Measurements from ENCODE around the gene SLF2.

Gene SLF2

GRCh38 chr10:100866010-100866409, 46.8 kb upstream of the SLF2 start:
- Histone ChIP-seq H3K27ac (no peak overlapping the region), H3K4me1 (ENCODE audit: control insufficient read depth in 1 of 2, insufficient read depth in 1 of 2, low read depth in 1 of 2, low read length in 1 of 2) (no peaks in the 10 kb centered on the region), H3K4me3 (ENCODE audit: low read depth in 1 of 2, low read length in 1 of 2) (no peak overlapping the region), H3K36me3 (no peaks in the 10 kb centered on the region), H3K27me3 (peaks cover 86% of the 10 kb centered on the region), H3K9me3 (no peaks in the 10 kb centered on the region)
- no peak for TF ChIP-seq CTCF (IDR thresholded peaks at IDR 0.05)

GRCh38 chr10:100866575-100867098, 46.1 kb upstream of the SLF2 start:
- TF ChIP-seq CTCF (IDR thresholded peaks at IDR 0.05): no peak
- no peak overlapping the region for H3K4me3 ChIP-seq (ENCODE audit: low read depth in 1 of 2, low read length in 1 of 2)
- no peak overlapping the region for H3K27ac ChIP-seq
- H3K27me3 ChIP-seq: peaks cover 80% of the 10 kb centered on the region
- H3K36me3 ChIP-seq: no peaks in the 10 kb centered on the region
- H3K4me1 ChIP-seq (ENCODE audit: control insufficient read depth in 1 of 2, insufficient read depth in 1 of 2, low read depth in 1 of 2, low read length in 1 of 2): no peaks in the 10 kb centered on the region
- no peaks in the 10 kb centered on the region for H3K9me3 ChIP-seq

- Histone ChIP-seq H3K9me3 (no peaks in the 10 kb centered on the region), H3K4me1 (ENCODE audit: control insufficient read depth in 1 of 2, insufficient read depth in 1 of 2, low read depth in 1 of 2, low read length in 1 of 2) (no peaks in the 10 kb centered on the region), H3K36me3 (no peaks in the 10 kb centered on the region), H3K27me3 (peaks cover 74% of the 10 kb centered on the region), H3K4me3 (ENCODE audit: low read depth in 1 of 2, low read length in 1 of 2) (no peak overlapping the region), H3K27ac (no peak overlapping the region)
- TF ChIP-seq CTCF (IDR thresholded peaks at IDR 0.05): no peak
Observed at GRCh38 chr10:100867261-100867963, 45.4 kb upstream of the SLF2 start.

- Histone ChIP-seq H3K36me3 (no peaks in the 10 kb centered on the region), H3K4me1 (ENCODE audit: control insufficient read depth in 1 of 2, insufficient read depth in 1 of 2, low read depth in 1 of 2, low read length in 1 of 2) (no peaks in the 10 kb centered on the region), H3K27me3 (peaks cover 64% of the 10 kb centered on the region), H3K9me3 (no peaks in the 10 kb centered on the region), H3K4me3 (ENCODE audit: low read depth in 1 of 2, low read length in 1 of 2) (no peak overlapping the region), H3K27ac (no peak overlapping the region)
- TF ChIP-seq CTCF (IDR thresholded peaks at IDR 0.05): no peak
Observed at GRCh38 chr10:100868382-100868781, 44.4 kb upstream of the SLF2 start.

GRCh38 chr10:100869399-100869798, 43.4 kb upstream of the SLF2 start:
- Histone ChIP-seq H3K4me3 (ENCODE audit: low read depth in 1 of 2, low read length in 1 of 2) (no peak overlapping the region), H3K4me1 (ENCODE audit: control insufficient read depth in 1 of 2, insufficient read depth in 1 of 2, low read depth in 1 of 2, low read length in 1 of 2) (no peaks in the 10 kb centered on the region), H3K27ac (no peak overlapping the region), H3K36me3 (no peaks in the 10 kb centered on the region), H3K9me3 (no peaks in the 10 kb centered on the region), H3K27me3 (peaks cover 56% of the 10 kb centered on the region)
- no peak for TF ChIP-seq CTCF (IDR thresholded peaks at IDR 0.05)
